Mucosa of stomach (tissue), 1 donor: ENCODE results near the gene ETFA.

Experiments
- H3K27me3 ChIP-seq: one replicate; pipeline ENCODE4 v1.7.0; 2013; ENCODE audit warnings: mild to moderate bottlenecking, low read length; ENCODE audit not compliant: control insufficient read depth, insufficient read depth
- H3K36me3 ChIP-seq: one replicate; pipeline ENCODE4 v1.7.0; 2013; ENCODE audit warnings: low read length; ENCODE audit not compliant: control insufficient read depth, insufficient read depth
- H3K4me1 ChIP-seq: one replicate; pipeline ENCODE4 v1.7.0; 2013; ENCODE audit warnings: mild to moderate bottlenecking, low read length; ENCODE audit not compliant: control insufficient read depth, insufficient read depth
- H3K4me3 ChIP-seq: one replicate; pipeline ENCODE4 v1.7.0; 2013; ENCODE audit warnings: low read length
- H3K9ac ChIP-seq: one replicate; pipeline ENCODE4 v1.7.0; 2013; ENCODE audit warnings: mild to moderate bottlenecking, low read length, moderate library complexity
- H3K9me3 ChIP-seq: one replicate; pipeline ENCODE4 v1.7.0; 2013; ENCODE audit warnings: mild to moderate bottlenecking, low read length, moderate library complexity; ENCODE audit not compliant: control insufficient read depth
- donor health status: Pancreatic carcinoma.

Gene ETFA

DNA sequence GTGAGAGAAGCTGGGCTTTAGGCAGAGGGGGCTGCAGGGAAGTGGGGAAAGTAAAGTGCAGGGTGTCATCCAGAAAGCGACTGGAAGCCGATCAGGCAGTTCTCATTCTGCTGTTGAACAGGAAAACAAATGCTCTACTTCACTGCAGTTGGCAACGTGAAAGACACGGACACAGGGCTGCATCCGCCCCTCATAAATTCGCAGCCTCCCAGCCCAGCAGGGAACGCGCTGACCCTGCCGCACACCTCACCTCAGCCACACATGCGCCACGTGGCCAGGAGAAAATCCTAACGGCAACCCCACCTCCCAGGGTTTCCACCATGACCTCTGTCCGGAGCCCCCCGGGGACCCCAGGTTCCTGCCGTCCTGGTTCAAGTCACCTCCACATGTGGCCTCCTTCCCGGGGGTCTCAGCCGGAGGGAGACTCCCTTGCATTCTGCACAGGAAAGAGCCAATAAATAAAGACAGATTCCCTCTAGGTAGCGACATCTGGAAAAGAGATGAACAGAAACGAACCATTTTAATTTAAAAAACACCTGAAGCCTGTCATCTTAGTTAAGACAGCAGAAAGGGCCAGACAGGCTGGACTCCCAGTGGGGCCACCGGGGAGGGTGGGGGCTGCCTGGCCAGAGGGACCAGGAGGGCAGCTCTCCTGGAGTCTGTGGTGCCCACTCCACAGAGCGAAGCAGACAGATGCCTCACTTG lies 132.8 kb downstream of the ETFA start:
- Histone ChIP-seq H3K9ac (no peak overlapping the region), H3K4me1 (peaks cover 8% of the 10 kb centered on the region), H3K36me3 (no peaks in the 10 kb centered on the region), H3K4me3 (no peak overlapping the region), H3K9me3 (no peaks in the 10 kb centered on the region), H3K27me3 (peaks cover 23% of the 10 kb centered on the region)

DNA sequence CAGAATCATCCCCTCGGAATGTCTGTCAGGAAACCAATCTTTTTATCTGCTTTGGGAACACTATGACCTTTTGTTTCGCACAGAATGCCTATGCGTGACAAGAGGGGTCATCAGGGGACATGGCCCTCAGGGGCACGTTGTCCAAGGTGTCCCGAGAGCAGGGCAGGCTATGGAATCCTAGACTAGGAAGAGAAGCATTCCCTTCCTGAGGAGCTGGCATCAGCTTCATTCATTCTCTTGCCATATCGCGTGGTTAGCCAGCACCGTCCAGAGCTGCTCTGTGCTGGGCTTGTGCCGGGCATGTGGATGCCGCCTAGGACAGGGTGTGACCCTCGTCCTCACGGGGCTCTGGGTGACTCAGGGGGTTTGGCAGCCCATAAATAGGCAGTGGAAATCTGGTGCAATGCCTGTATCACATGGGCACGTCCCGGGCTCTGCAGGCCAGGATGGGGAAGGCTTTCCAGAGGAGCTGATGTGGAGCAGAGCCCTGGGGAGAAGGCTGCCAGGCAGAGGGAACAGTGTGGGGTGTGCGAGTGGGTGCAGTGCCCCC lies 133.7 kb downstream of the ETFA start:
- Histone ChIP-seq H3K27me3 (peaks cover 23% of the 10 kb centered on the region), H3K36me3 (no peaks in the 10 kb centered on the region), H3K4me1 (peaks cover 8% of the 10 kb centered on the region), H3K9me3 (no peaks in the 10 kb centered on the region), H3K9ac (no peak overlapping the region), H3K4me3 (no peak overlapping the region)

DNA sequence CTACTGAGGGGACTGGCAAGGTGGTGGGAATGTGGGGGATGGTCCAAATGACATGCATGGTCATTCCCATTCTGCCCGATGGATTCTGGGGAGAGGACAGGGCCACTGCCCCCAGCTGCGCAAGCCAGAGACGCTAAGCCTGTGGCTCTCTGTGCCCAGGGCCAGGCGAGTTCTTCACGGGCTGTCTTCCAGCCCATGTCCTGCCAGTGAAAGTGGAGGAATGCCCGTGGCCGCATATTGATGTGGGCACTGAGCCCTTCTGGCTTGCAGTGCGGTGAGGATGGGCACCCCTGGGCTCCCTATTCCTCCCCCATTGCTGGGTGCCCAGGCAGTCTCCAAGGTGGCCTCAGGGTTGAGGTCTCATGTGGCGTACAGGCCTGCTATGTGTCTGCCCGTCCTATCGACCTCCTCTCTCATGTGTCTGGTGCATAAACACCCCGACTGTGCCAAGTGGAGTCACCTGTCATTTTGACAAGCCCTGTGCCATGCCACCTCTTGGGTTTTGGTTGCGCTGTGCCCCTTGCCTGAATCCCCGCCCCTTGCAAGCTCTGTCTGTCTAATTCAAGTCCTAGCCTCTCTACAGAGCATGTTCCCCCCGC lies 134.7 kb downstream of the ETFA start:
- Histone ChIP-seq H3K9ac (no peak overlapping the region), H3K9me3 (no peaks in the 10 kb centered on the region), H3K27me3 (peaks cover 22% of the 10 kb centered on the region), H3K36me3 (no peaks in the 10 kb centered on the region), H3K4me1 (peaks cover 8% of the 10 kb centered on the region), H3K4me3 (no peak overlapping the region)

DNA sequence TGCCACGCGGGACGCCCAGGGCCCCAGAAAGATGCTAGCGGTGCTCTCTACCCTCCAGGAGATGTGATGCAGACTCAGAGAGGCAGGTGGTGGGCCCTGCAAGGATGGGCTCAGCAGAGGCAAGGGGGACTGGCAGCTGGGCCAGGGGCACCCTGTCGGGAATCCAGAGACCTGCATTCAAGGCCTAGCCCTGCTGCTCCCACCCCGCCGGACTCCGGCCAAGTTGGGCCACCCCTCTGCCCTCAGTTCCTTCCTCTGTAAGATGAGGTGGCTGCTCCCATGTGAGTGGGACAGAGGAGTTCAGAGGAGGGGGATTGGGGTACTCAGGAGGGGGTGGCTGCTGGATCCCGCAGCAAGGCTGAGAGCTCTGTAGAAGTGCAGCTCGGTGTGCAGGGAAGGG lies 135.2 kb downstream of the ETFA start:
- Histone ChIP-seq H3K4me3 (no peak overlapping the region), H3K27me3 (peaks cover 19% of the 10 kb centered on the region), H3K9me3 (no peaks in the 10 kb centered on the region), H3K9ac (no peak overlapping the region), H3K4me1 (peaks cover 8% of the 10 kb centered on the region), H3K36me3 (no peaks in the 10 kb centered on the region)

DNA sequence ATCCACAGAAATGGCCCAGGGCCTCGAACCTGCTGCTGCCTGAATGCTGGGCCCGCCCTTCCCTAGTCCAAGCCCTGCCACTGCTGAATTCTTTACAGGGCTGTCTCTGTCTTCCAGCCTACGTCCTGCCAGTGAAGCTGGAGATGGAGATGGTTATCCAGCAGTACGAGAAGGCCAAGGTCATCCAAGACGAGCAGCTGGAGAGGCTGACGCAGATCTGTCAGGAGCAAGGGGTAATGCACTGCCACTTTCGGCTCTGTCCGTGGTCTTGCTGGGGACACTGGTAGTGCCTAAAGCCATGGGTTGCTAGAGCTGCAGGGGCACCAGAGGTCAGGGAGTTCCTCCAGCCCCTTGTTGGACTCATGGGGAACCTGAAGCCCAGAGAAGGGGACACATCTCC lies 135.8 kb downstream of the ETFA start:
- H3K27me3 ChIP-seq = peaks cover 19% of the 10 kb centered on the region
- H3K36me3 ChIP-seq = no peaks in the 10 kb centered on the region
- no peak overlapping the region for H3K4me3 ChIP-seq
- no peaks in the 10 kb centered on the region for H3K9me3 ChIP-seq
- H3K4me1 ChIP-seq = peaks cover 9% of the 10 kb centered on the region
- no peak overlapping the region for H3K9ac ChIP-seq

DNA sequence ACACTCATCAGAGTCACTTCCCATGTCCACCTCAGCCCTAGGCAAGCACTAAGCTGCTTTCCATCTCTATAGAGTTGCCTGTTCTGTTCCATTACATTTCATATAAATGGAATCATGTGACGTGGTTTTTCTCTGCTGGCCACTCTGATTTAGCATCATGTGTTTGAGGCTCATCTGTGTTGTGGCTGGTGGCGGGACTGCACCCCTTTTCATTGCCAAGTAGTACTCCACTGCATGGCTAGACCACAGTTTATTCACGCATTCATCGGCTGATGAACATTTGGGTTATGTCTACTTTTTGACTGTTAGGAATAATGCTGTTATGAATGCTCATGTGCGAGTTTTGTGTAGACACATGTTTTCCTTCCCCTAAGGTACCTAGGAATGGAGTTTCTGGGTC lies 136.6 kb downstream of the ETFA start:
- H3K9me3 ChIP-seq = no peaks in the 10 kb centered on the region
- H3K4me3 ChIP-seq = no peak overlapping the region
- peaks cover 13% of the 10 kb centered on the region for H3K4me1 ChIP-seq
- no peak overlapping the region for H3K9ac ChIP-seq
- H3K27me3 ChIP-seq = peaks cover 19% of the 10 kb centered on the region
- H3K36me3 ChIP-seq = no peaks in the 10 kb centered on the region

DNA sequence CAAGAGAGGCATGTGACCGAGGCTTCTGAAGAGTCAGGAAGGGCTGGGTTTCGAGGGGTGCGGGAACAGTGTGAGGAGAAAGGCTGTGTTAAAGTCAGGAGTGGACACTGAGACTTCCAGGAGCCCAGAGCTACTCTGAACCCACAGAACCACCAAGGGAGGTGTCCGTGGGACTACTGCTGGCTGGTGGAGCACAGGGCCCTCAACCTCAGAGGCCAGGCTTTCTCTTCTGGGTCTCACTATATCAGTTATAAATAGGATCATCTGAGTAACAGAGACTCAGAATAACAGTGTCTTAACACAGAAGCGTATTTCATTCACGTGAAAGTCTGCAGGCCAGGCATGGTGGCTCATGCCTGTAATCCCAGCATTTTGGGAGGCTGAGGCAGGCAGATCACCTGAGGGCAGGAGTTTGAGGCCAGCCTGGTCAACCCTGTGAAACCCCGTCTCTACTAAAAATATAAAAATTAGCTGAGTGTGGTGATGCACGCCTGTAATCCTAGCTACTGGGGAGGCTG lies 137.9 kb downstream of the ETFA start:
- Histone ChIP-seq H3K27me3 (peaks cover 12% of the 10 kb centered on the region), H3K4me1 (peaks cover 13% of the 10 kb centered on the region), H3K9ac (no peak overlapping the region), H3K36me3 (no peaks in the 10 kb centered on the region), H3K4me3 (no peak overlapping the region), H3K9me3 (no peaks in the 10 kb centered on the region)

DNA sequence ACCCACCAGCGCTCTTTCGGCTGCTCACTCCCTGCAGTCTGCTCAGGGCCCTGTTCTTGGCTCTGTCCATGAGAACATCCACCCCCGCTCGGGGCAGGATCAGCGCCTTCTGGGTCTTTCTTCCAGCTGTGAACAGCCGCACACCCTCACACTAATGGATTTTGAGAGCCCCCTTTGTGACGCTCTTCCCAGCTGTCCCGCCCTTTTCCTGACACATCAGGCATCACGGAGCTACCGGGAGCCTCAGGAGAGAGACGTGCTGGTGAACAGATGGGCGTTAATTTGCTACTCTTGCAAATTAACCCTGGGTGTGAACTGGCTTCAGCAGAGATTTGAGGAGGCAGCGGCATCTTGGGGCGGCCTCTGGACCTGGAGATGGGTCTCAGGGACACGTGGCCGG lies 138.5 kb downstream of the ETFA start:
- peaks cover 6% of the 10 kb centered on the region for H3K27me3 ChIP-seq
- no peaks in the 10 kb centered on the region for H3K9me3 ChIP-seq
- H3K4me1 ChIP-seq = peaks cover 9% of the 10 kb centered on the region
- no peaks in the 10 kb centered on the region for H3K36me3 ChIP-seq
- no peak overlapping the region for H3K4me3 ChIP-seq
- H3K9ac ChIP-seq = no peak overlapping the region

DNA sequence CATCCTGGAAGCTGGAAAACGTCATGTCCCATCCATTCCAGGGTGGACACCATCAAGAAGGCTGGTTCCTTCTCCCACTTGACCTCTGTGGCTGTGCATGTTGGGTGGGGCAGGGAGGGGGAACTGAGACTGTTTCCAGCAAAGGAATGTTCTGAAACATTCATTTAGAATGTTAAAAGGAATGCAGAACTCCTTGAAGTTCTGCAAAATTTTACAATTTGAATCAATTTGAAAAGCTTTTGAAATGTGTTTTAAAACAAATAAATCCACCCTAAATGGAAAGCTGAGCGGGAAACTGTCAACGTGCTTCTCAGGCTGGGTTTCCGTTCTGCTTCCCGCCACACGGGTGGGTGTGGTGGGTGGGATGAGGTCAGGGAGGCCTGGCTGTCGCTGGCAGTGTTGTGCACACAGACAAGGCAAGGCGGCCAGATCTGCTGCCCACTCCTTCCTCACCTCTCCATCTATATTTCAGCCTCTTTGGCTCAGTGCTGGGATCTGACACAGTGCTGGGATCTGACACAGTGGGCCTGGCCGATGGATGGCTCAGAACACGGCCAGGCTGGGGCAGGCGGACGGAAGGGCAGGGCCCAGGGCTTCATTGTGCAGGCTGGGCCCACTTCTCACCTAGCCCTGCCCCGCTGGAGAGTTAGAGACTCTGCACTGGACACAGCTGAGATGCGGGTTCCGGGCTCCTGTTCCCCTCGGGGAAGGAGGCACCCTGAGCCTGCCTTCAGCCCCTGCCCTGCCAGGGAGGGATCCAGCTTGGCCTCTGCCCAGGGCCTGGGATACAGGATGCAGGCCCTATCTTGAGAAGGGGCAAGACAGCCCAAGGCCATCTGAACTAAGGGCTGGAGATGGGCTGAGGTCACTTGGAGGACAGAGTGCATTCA lies 141.1 kb downstream of the ETFA start:
- Histone ChIP-seq H3K9ac (no peak overlapping the region), H3K4me3 (no peak overlapping the region), H3K36me3 (no peaks in the 10 kb centered on the region), H3K9me3 (no peaks in the 10 kb centered on the region), H3K4me1 (peaks cover 5% of the 10 kb centered on the region), H3K27me3 (no peaks in the 10 kb centered on the region)

DNA sequence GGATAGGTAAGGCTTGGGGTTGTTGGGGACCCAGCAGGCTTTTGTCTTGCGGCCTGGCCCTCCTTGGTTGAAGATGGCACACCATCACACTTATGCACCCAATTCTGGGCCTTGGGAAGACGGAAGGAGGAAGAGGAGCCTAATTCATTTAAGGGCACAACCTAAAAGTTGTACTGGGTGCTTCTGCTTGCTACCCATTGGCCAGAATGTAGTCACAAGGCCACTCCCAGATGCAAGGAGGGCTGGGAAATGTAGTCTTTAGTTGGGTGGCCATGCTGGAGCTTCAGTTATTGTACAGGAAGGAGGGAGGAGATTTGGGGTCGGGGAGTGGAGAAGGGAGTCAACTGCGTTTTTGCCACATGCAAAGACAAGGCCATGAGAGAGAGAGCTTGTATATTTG lies 142.3 kb downstream of the ETFA start:
- Histone ChIP-seq H3K27me3 (no peaks in the 10 kb centered on the region), H3K9ac (no peak overlapping the region), H3K4me1 (peaks cover 5% of the 10 kb centered on the region), H3K4me3 (no peak overlapping the region), H3K36me3 (no peaks in the 10 kb centered on the region), H3K9me3 (no peaks in the 10 kb centered on the region)

DNA sequence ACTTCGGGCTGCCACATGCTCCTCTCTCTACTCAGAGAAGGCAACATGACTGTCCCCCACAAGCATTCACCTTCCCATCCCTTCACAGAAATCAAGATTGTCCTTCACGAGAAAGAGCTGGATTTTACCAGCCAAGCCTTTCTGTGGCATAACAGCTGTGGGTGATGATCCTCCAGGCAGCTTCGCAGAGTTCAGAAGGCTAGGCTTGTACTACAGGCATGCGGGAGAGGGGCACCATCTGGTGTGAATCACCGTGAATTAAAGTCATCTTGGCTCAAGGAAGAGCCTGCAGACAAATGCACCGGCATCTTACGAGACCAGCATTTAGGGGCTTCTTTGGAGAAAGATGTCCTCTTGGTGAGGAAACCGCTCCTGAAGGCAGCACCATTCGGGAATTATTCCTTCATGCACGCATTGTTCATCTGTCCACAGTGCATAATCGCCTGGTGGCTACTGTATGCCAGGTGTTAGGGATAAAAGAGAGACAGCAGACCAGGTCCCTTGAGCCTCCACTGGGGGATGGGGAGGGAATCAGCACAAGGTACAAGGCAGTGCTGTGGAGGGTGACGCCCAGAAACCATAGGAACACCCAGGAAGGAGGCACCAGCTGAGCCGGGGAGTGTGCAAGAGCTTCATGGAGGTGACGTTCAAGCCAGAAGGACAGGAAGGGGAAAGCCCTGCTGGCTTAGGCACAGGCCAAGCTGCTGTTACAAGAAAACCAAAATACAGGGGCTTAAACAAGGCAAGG lies 142.9 kb downstream of the ETFA start:
- peaks cover 10% of the 10 kb centered on the region for H3K4me1 ChIP-seq
- no peaks in the 10 kb centered on the region for H3K27me3 ChIP-seq
- no peak overlapping the region for H3K4me3 ChIP-seq
- no peaks in the 10 kb centered on the region for H3K9me3 ChIP-seq
- no peaks in the 10 kb centered on the region for H3K36me3 ChIP-seq
- H3K9ac ChIP-seq = no peak overlapping the region
